KBM-7 (cell line): ENCODE data around the gene RNASEH2C.
"Not testable (repeated sequence)": the region's sequence is repeated elsewhere in the genome, so short reads cannot be mapped to it uniquely, and the experiment has no call there.

Experiments used
- DNase-seq: peaks from one replicate; pipeline ENCODE4 v3.0.0-alpha.2; 2015
- in situ Hi-C: fragments of 300-500 bp; cut with MboI; formaldehyde crosslinking; loops from 2 replicates; pipeline ENCODE4 v1.14.3; 2020; ENCODE audit warnings: low sequenced_read_pairs, low pct_unique_long_range_greater_than_20kb, mixed read lengths

Gene RNASEH2C

DNA sequence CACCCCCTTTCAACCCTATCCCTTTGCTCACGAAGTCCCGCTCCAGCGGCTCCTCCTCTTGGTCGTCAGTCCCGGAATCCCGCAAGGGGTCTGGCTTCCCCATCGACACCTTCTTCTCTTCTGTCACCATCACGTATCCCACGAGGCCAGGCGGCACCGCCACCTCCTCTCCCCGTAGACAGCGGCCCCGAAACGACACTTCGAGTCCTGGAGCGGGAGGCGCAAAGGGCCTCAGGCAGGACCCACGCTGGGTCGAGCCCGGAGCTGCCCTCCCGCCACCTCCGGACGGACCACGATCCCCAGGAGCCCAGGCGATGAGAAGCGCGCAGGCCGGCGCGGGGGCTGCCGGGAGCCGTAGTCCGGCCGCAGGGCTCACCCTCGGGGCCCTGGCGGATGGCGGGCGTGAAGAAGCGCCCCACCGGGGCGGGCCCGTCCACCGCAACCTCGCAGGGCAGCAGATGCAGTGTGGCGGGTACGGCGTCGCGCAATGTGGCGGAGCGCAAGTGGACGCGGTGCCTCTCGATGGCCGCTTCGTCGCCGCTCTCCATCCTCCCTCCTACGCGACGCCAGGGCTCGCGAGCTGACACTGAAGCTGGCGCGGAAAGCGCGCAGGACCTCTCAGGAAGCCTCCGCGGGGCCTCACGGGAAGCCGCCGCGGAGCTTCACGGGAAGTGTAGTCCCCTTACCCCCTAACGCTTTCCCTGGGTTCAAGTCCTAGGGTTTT, at the start of gene RNASEH2C:
TSS of gene RNASEH2C (minus strand) at position 588 of the 724 bp plus-strand sequence. CDS start at position 548, 40 bp downstream.
- DNase-seq = peak; percentile 83
- in situ Hi-C loops = no loop called here

DNA sequence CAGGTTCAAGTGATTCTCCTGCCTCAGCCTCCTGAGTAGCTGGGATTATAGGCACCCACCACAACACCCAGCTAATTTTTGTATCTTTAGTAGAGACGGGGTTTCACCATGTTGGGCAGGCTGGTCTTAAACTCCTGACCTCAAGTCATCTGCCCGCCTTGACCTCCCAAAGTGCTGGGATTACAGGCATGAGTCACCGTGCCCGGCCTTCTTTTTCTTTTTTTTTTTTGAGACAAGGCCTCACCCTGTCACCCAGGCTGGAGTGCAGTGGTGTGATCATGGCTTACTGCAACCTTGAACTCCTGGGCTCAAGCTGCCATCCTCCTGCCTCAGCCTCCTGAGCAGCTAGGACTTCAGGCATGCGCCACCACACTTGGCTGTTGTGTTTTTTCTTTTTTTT, 47.2 kb upstream of the RNASEH2C start:
- in situ Hi-C loops, DNase-seq: not testable (repeated sequence)

GRCh38 chr11:65767406-65767805, 46.8 kb upstream of the RNASEH2C start:
- DNase-seq = no peak
- in situ Hi-C loops = no loop called here

GRCh38 chr11:65766535-65766934, 45.9 kb upstream of the RNASEH2C start:
- DNase-seq = peak; percentile 27
- in situ Hi-C loops = no loop called here

DNA sequence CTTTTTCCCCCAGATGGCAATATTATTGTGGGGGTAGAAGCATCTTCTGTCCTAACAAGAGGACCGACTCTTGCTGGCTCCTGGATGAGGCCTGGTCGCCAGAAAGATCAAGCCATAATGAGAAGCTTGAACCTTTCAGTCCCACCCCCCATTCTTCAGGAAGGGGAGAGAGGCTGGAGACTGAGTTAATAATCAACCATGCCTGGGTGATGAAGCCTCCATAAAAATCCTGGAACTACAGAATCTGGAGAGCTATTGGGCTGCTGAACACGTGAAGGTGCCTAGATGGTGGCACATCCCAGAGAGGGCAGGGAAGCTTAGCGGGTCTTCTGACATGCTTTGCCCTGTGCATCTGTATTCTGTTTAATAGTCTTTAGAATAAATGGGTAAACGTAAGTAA, 43.8 kb upstream of the RNASEH2C start:
- DNase-seq = no peak
- in situ Hi-C loops = no loop called here

- DNase-seq, in situ Hi-C loops: not testable (repeated sequence)
Observed at GRCh38 chr11:65762816-65763215, 42.2 kb upstream of the RNASEH2C start.

- in situ Hi-C loops, DNase-seq: not testable (repeated sequence)
Observed at GRCh38 chr11:65762169-65762568, 41.6 kb upstream of the RNASEH2C start.

DNA sequence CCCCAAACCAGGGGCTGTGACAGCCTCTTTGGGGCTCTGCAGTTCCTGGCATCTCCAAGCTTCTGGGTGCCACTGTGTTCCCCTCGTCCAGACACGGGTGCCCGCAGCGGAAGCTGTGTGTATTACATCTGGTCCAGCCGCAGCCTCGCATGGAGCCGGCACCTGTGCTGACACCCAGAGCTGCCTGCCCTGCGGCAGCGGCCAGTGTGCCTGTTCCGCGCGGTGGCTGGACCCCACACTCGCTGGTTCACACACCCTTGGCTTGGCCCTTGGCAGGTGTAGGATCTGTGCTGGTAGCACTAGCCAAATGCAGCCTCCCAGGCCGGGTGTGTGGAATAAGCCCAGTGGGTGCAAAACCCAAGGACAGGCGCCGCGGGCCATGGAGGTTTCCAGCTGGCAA, 24.5 kb upstream of the RNASEH2C start:
- in situ Hi-C loops = no loop called here
- DNase-seq = no peak

DNA sequence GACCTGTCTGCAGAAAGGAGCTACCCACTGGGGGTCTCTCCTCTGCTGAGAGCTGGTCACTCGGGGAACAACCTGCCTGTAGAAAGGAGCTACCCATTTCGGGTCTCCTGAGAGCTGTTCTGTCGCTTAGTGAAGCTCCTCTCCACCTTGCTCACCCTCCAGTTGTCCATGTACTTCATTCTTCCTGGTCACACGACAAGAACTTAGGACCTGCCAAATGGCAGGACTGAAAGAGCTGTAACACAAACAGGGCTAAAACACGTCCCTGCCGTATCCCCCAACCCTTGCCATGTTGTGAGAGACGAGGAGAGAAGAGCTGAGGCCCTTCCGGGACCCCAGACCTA, 24.1 kb upstream of the RNASEH2C start:
- DNase-seq = no peak
- in situ Hi-C loops = no loop called here

- in situ Hi-C loops = no loop called here
- peak; percentile 55 for DNase-seq
Observed at GRCh38 chr11:65744026-65744698, 23.6 kb upstream of the RNASEH2C start.

DNA sequence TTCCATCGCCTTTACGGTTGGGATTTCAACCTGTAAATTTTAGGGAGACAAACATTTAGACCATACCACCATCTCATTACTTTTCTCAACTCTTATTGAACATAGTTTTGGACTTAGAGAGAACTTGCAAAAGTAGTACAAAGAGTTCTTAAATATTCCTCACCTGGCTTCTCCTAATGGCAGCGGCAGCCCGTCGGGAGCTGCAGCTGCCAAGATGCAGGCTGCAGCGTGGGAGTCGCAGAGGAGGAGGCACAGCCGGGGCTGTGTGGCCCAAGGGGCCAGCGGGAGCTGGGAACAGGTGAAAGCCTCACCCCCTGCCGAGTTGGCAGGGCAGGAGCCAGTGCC, 23.1 kb upstream of the RNASEH2C start:
- DNase-seq = no peak
- in situ Hi-C loops = no loop called here

GRCh38 chr11:65742353-65742752, 21.8 kb upstream of the RNASEH2C start:
- DNase-seq = no peak
- in situ Hi-C loops = no loop called here

GRCh38 chr11:65741185-65741584, 20.6 kb upstream of the RNASEH2C start:
- DNase-seq = no peak
- in situ Hi-C loops = no loop called here

GRCh38 chr11:65739022-65739421, 18.4 kb upstream of the RNASEH2C start:
- in situ Hi-C loops = no loop called here
- no peak for DNase-seq

- in situ Hi-C loops = no loop called here
- DNase-seq = no peak
Observed at GRCh38 chr11:65736810-65737209, 16.2 kb upstream of the RNASEH2C start.

DNA sequence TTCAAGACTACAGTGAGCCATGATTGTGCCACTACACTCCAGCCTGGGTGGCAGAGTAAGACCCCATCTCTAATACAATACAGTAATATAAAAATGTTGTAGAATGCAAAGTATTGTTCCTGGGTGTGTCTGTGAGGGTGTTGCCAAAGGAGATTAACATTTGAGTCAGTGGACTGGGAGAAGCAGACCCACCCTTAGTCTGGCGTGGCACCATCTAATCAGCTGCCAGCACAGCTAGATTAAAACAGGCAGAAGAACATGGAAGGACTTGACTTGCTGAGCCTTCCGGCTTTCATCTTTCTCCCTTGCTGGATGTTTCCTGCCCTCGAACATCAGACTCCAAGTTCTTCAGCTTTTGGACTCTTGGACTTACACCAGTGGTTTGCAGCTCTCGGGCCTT, 14.5 kb upstream of the RNASEH2C start:
- DNase-seq, in situ Hi-C loops: not testable (repeated sequence)

GRCh38 chr11:65730461-65730860, 9.9 kb upstream of the RNASEH2C start:
- in situ Hi-C loops = no loop called here
- DNase-seq = no peak

DNA sequence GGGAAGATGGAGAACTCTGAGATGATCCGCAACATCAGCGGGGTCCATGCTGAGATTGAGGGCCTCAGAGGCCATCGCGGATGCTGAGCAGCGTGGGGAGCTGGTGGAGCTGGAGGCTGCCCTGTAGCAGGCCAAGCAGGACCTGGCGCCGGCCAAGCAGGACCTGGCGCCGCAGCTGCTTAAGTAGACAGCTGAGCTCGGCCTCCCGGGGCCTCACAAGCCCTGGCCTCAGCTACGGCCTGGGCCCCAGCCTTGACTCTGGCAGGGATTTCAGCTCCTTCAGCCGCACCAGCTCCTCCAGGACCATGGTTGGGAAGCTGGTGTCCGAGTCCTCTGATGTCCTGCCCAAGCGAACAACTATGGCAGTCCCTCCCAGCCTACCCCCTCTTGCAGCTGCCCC, 7.3 kb upstream of the RNASEH2C start:
- no peak for DNase-seq
- in situ Hi-C loops = no loop called here

DNA sequence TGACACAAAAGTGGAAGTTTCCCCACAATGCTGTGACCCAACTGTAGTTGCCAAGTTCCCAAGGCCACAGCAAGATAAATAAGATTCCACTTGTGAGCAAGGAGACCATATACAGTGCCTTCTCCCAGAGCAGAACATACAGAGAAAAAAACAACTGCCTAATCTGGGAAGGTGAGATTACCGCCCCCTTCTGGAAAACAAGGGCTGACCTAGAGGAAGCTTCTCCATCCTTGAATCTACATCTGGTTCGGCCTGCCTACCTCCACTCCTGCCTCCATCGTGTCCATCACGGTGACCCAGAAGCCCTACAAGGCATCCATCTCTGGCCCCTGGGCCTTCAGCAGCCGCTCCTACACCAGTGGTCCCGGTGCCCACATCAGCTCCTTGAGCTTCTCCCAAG, 6.1 kb upstream of the RNASEH2C start:
- in situ Hi-C loops = no loop called here
- DNase-seq = no peak

DNA sequence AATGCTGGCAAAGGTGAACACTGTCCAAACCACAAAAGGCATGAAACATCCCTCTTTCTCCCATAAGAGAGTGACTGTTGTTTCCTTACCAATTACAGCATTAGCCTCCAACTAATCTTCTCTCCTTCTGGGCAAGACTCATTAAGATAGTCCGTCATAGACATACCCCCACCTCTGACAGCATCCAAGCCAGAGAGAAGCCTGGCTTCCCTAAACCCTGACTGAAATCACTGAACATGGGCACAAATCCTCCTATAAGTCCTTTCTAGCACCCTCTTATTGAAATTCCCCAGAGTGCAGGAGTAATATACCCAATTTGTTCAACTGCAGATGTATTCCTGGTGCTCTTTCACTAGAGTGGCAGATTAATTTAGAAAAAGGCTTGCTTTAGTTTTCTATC, 1.7 kb upstream of the RNASEH2C start:
- DNase-seq = no peak
- in situ Hi-C loops = no loop called here

GRCh38 chr11:65719871-65720210, 757 bp downstream of the RNASEH2C start:
- in situ Hi-C loops = no loop called here
- no peak for DNase-seq
